A673 (cell line): ENCODE results near the gene ENO4. TPM values are rescaled to one million over a fixed set of nuclear protein-coding genes. Genes with fewer than 3 reads are reported as not detected.
A peak's percentile ranks its signal among the peaks of the same experiment; 100 is the strongest.

ENCODE experiments used
- BruUV-seq: library from RNA; stranded (reverse); fragments of 400-500 nt; replicated peaks from 2 replicates; lab custom pipeline; 2021; lab: Mats Ljungman, UMichigan
- CTCF ChIA-PET: fragments of 300-600 bp; sonication (Branson Sonifier 250); formaldehyde crosslinking; loops from one replicate; lab custom pipeline; 2022; ENCODE audit warnings: antibody characterized with exemption; lab: Charles Lee
- POLR2A ChIA-PET: fragments of 300-600 bp; sonication (Branson Sonifier 250); formaldehyde crosslinking; loops from one replicate; lab custom pipeline; 2022; ENCODE audit warnings: antibody characterized with exemption; ENCODE audit not compliant: low non-redundant PET; lab: Charles Lee
- DNase-seq: peaks from one replicate; pipeline ENCODE4 v3.0.0-alpha.2; 2015; ENCODE audit warnings: low spot score
- H3K27ac ChIP-seq: fragments of 200-600 bp; sonication (generic); 2 replicates; pipeline ENCODE4 v1.5.1; 2016; ENCODE audit warnings: mixed run types, low read depth, mild to moderate bottlenecking, mixed read lengths, antibody characterized with exemption, low read length; ENCODE audit not compliant: poor library complexity, severe bottlenecking
- H3K27me3 ChIP-seq: fragments of 200-600 bp; sonication (generic); replicated peaks from 2 replicates; pipeline ENCODE4 v1.6.1; 2017; ENCODE audit warnings: mixed run types, low read depth, mild to moderate bottlenecking, mixed read lengths, antibody characterized with exemption, low read length; ENCODE audit not compliant: insufficient read depth, poor library complexity
- H3K36me3 ChIP-seq: fragments of 200-600 bp; sonication (generic); 2 replicates; pipeline ENCODE4 v1.6.1; 2016; ENCODE audit warnings: mixed run types, mild to moderate bottlenecking, mixed read lengths, antibody characterized with exemption, low read length; ENCODE audit not compliant: insufficient read depth, poor library complexity, severe bottlenecking
- H3K4me1 ChIP-seq: fragments of 200-600 bp; sonication (generic); 2 replicates; pipeline ENCODE4 v1.6.1; 2017; ENCODE audit warnings: mixed run types, mild to moderate bottlenecking, mixed read lengths, antibody characterized with exemption, low read length; ENCODE audit not compliant: insufficient read depth, poor library complexity, severe bottlenecking
- H3K4me3 ChIP-seq: fragments of 200-600 bp; sonication (generic); 2 replicates; pipeline ENCODE4 v1.5.1; 2016; ENCODE audit warnings: low read depth, mixed run types, mild to moderate bottlenecking, mixed read lengths, low read length; ENCODE audit not compliant: poor library complexity, severe bottlenecking
- H3K9me3 ChIP-seq: fragments of 200-600 bp; sonication (generic); 2 replicates; pipeline ENCODE4 v1.6.1; 2016; ENCODE audit warnings: mixed run types, low read depth, mild to moderate bottlenecking, mixed read lengths, antibody characterized with exemption, low read length; ENCODE audit not compliant: poor library complexity, severe bottlenecking
- CTCF ChIP-seq: fragments of 300-800, 200-600 bp; sonication (generic); conservative IDR thresholded peaks from 2 replicates; pipeline ENCODE4 v1.5.1; 2017; ENCODE audit warnings: low read depth, mild to moderate bottlenecking, antibody characterized with exemption, low read length, moderate library complexity, mixed read lengths
- EZH2 ChIP-seq: fragments of 200-600 bp; sonication (generic); IDR thresholded peaks from 2 replicates; pipeline ENCODE4 v1.6.1; 2017; ENCODE audit warnings: borderline replicate concordance, low read depth, mild to moderate bottlenecking, mixed read lengths, antibody characterized with exemption, low read length; ENCODE audit not compliant: poor library complexity, severe bottlenecking
- intact Hi-C: fragments of 100-400 bp; cut with micrococcal nuclease; formaldehyde crosslinking; loops from one replicate; pipeline ENCODE4 v1.10.0; 2022; ENCODE audit not compliant: unreplicated experiment
- total RNA-seq: library from RNA; stranded (reverse); gene quantifications from 2 replicates; pipeline ENCODE4 v1.2.3, GENCODE V29; 2021

The ENO4 gene
- total RNA-seq, 1 experiment from 2014 or later, result 0.28 TPM

GRCh38 chr10:116866987-116867595 lies 17.8 kb downstream of the ENO4 start:
- Histone ChIP-seq H3K27me3 (no peaks in the 10 kb centered on the region), H3K36me3 (no peaks in the 10 kb centered on the region), H3K4me1 (no peaks in the 10 kb centered on the region), H3K27ac (no peak overlapping the region), H3K9me3 (no peaks in the 10 kb centered on the region), H3K4me3 (no peak overlapping the region)
- ChIA-PET POLR2A (no interaction called here), CTCF (no interaction called here)
- intact Hi-C loops, result no loop called here
- DNase-seq, result peak; percentile 41
- no peak for TF ChIP-seq EZH2
- no peak for TF ChIP-seq CTCF
- no TSS peak for BruUV-seq

- H3K27ac ChIP-seq, result no peak overlapping the region
- no peak for DNase-seq
- intact Hi-C loops, result no loop called here
- CTCF ChIA-PET, result no interaction called here
- H3K9me3 ChIP-seq, result no peaks in the 10 kb centered on the region
- no peaks in the 10 kb centered on the region for H3K27me3 ChIP-seq
- POLR2A ChIA-PET, result no interaction called here
- no peaks in the 10 kb centered on the region for H3K36me3 ChIP-seq
- no peak for TF ChIP-seq EZH2
- no peak for TF ChIP-seq CTCF
- H3K4me1 ChIP-seq, result no peaks in the 10 kb centered on the region
- H3K4me3 ChIP-seq, result no peak overlapping the region
- no TSS peak for BruUV-seq
These were observed 18.9 kb downstream of the ENO4 start for GRCh38 chr10:116868198-116868676.

GRCh38 chr10:116868722-116869121 lies 19.4 kb downstream of the ENO4 start:
- no peaks in the 10 kb centered on the region for H3K27me3 ChIP-seq
- no TSS peak for BruUV-seq
- no peak for DNase-seq
- ChIA-PET POLR2A (no interaction called here), CTCF (no interaction called here)
- no peak overlapping the region for H3K4me3 ChIP-seq
- no peaks in the 10 kb centered on the region for H3K9me3 ChIP-seq
- TF ChIP-seq EZH2, result no peak
- no peak for TF ChIP-seq CTCF
- H3K4me1 ChIP-seq, result no peaks in the 10 kb centered on the region
- no peaks in the 10 kb centered on the region for H3K36me3 ChIP-seq
- H3K27ac ChIP-seq, result no peak overlapping the region
- intact Hi-C loops, result no loop called here
